HCT116 (cell line): ENCODE measurements around the gene SLC12A8. TPM values are rescaled to one million over a fixed set of nuclear protein-coding genes. Genes with fewer than 3 reads are reported as not detected.

Experiments
- ATAC-seq: fragments of 200-7000 bp; cut with Tn5 transposase; 2 replicates; pipeline ENCODE4 v1.9.1; 2020; ENCODE audit warnings: mild to moderate bottlenecking, moderate library complexity
- BruUV-seq: library from RNA; stranded (reverse); fragments of 400-500 nt; replicated peaks from 2 replicates; lab custom pipeline; 2021; lab: Mats Ljungman, UMichigan
- CTCF ChIA-PET: fragments of 300-600 bp; sonication (Branson Sonifier 250); formaldehyde crosslinking; loops from one replicate; lab custom pipeline; 2021; ENCODE audit warnings: antibody characterized with exemption; lab: Charles Lee
- POLR2A ChIA-PET: fragments of 300-600, 350-600 bp; sonication (Branson Sonifier 250); formaldehyde crosslinking; loops from one replicate; lab custom pipeline; 2021; ENCODE audit warnings: antibody characterized with exemption; lab: Charles Lee
- RAD21 ChIA-PET, 2 experiments: fragments of 300-600 bp; sonication (Branson Sonifier 250); formaldehyde crosslinking; loops; one replicate each; lab custom pipeline; 2023; ENCODE audit warnings: low total read pairs in 2 of 2; ENCODE audit not compliant: uncharacterized antibody in 2 of 2, unreplicated experiment in 2 of 2, low non-redundant PET in 1 of 2; lab: Charles Lee
- DNase-seq: peaks from one replicate; pipeline ENCODE4 v3.0.0-alpha.2; 2010; ENCODE audit warnings: low read depth, low spot score
- H2AFZ ChIP-seq: fragments of 200-600 bp; shearing (Covaris generic), sonication (generic); 2 replicates; pipeline ENCODE4 v1.6.1; 2017; ENCODE audit warnings: low read depth, mixed run types, mixed read lengths, antibody characterized with exemption, low read length; ENCODE audit not compliant: poor library complexity, severe bottlenecking
- H3K27ac ChIP-seq: 2 replicates; pipeline ENCODE4 v1.5.1; 2012; ENCODE audit warnings: low read depth, low read length
- H3K27me3 ChIP-seq: fragments of 200-600 bp; sonication (generic); 2 replicates; pipeline ENCODE4 v1.6.1; 2016; ENCODE audit warnings: mixed run types, low read length, mixed read lengths; ENCODE audit not compliant: insufficient read depth
- H3K36me3 ChIP-seq, 2 experiments: fragments of 200-500 bp in 1 of 2; fragments of 200-600 bp in 1 of 2; sonication (Bioruptor generic) in 1 of 2; sonication (generic) in 1 of 2; 2 replicates each; pipeline versions ENCODE4 v1.5.1 to v1.6.1; 2014 to 2016; ENCODE audit warnings: low read length in 2 of 2, inconsistent platforms in 1 of 2, mixed read lengths in 1 of 2, mixed run types in 1 of 2; ENCODE audit not compliant: insufficient read depth in 2 of 2, control insufficient read depth in 1 of 2
- H3K4me1 ChIP-seq, 2 experiments: fragments of 200-600 bp in 1 of 2; sonication (generic) in 1 of 2; 2 replicates each; pipeline versions ENCODE4 v1.5.1 to v1.6.1; 2012 to 2017; ENCODE audit warnings: low read length in 2 of 2, inconsistent platforms in 1 of 2, mild to moderate bottlenecking in 1 of 2, mixed read lengths in 1 of 2, mixed run types in 1 of 2, moderate library complexity in 1 of 2; ENCODE audit not compliant: insufficient read depth in 2 of 2, control insufficient read depth in 1 of 2
- H3K4me2 ChIP-seq: fragments of 200-600 bp; sonication (generic); 2 replicates; pipeline ENCODE4 v1.6.1; 2017; ENCODE audit warnings: mixed run types, low read length, mixed read lengths
- H3K4me3 ChIP-seq, 2 experiments: fragments of 200-600 bp in 1 of 2; sonication (generic) in 1 of 2; replicated peaks in 1 of 2; 2 replicates each; pipeline ENCODE4 v1.5.1; 2011 to 2016; ENCODE audit warnings: low read length in 2 of 2, control low read depth in 1 of 2, low read depth in 1 of 2, mild to moderate bottlenecking in 1 of 2, mixed read lengths in 1 of 2, mixed run types in 1 of 2
- H3K79me2 ChIP-seq: fragments of 200-600 bp; sonication (generic); 2 replicates; pipeline ENCODE4 v1.6.1; 2017; ENCODE audit warnings: mild to moderate bottlenecking, mixed run types, low read length, moderate library complexity, mixed read lengths; ENCODE audit not compliant: insufficient read depth
- H3K9ac ChIP-seq: fragments of 200-600 bp; sonication (generic); 2 replicates; pipeline ENCODE4 v1.6.1; 2016; ENCODE audit warnings: low read length, mixed read lengths
- H3K9me2 ChIP-seq: fragments of 200-600 bp; sonication (generic), shearing (Covaris generic); 2 replicates; pipeline ENCODE4 v1.6.1; 2017; ENCODE audit warnings: mixed run types, mild to moderate bottlenecking, moderate library complexity; ENCODE audit not compliant: insufficient read depth
- H3K9me3 ChIP-seq, 2 experiments: fragments of 200-500 bp in 1 of 2; fragments of 200-600 bp in 1 of 2; sonication (Bioruptor generic) in 1 of 2; sonication (generic) in 1 of 2; 2 replicates each; pipeline ENCODE4 v1.6.1; 2014 to 2017; ENCODE audit warnings: low read length in 2 of 2, mixed read lengths in 2 of 2, inconsistent platforms in 1 of 2, low read depth in 1 of 2, mild to moderate bottlenecking in 1 of 2, mixed run types in 1 of 2, moderate library complexity in 1 of 2; ENCODE audit not compliant: control insufficient read depth in 1 of 2, insufficient read depth in 1 of 2
- H4K20me1 ChIP-seq: fragments of 200-600 bp; sonication (generic), shearing (Covaris generic); 2 replicates; pipeline ENCODE4 v1.6.1; 2017; ENCODE audit warnings: mixed run types, mild to moderate bottlenecking, moderate library complexity; ENCODE audit not compliant: insufficient read depth
- CBX3 ChIP-seq: IDR thresholded peaks from 2 replicates; pipeline ENCODE4 v1.6.1; 2012; ENCODE audit warnings: low read depth
- CEBPB ChIP-seq: IDR thresholded peaks from 2 replicates; pipeline ENCODE4 v1.6.1; 2012; ENCODE audit warnings: low read depth
- ELF1 ChIP-seq: IDR thresholded peaks from 2 replicates; pipeline ENCODE4 v1.6.1; 2012; ENCODE audit warnings: low read depth, borderline replicate concordance
- EZH2 ChIP-seq: fragments of 200-600 bp; sonication (generic); IDR thresholded peaks from 2 replicates; pipeline ENCODE4 v1.6.1; 2017; ENCODE audit warnings: antibody characterized with exemption, mixed run types
- JUND ChIP-seq: IDR thresholded peaks from 2 replicates; pipeline ENCODE4 v1.6.1; 2012
- POLR2A ChIP-seq: IDR thresholded peaks from 2 replicates; pipeline ENCODE4 v1.7.0; 2011; ENCODE audit warnings: borderline replicate concordance; ENCODE audit not compliant: insufficient read depth, insufficient read length; ENCODE audit errors: extremely low read depth
- RAD21 ChIP-seq: IDR thresholded peaks from 2 replicates; pipeline ENCODE4 v1.6.1; 2012; ENCODE audit warnings: low read depth, mild to moderate bottlenecking
- SIN3A ChIP-seq: IDR thresholded peaks from 2 replicates; pipeline ENCODE4 v1.6.1; 2012; ENCODE audit warnings: low read depth
- SP1 ChIP-seq: IDR thresholded peaks from 2 replicates; pipeline ENCODE4 v1.6.1; 2012; ENCODE audit warnings: low read depth
- SRF ChIP-seq: IDR thresholded peaks from 2 replicates; pipeline ENCODE4 v1.6.1; 2012; ENCODE audit warnings: low read depth
- YY1 ChIP-seq: IDR thresholded peaks from 2 replicates; pipeline ENCODE4 v1.6.1; 2011; ENCODE audit warnings: low read length, low read depth, moderate library complexity, mild to moderate bottlenecking; ENCODE audit not compliant: insufficient replicate concordance; ENCODE audit errors: extremely low read depth
- ZNF274 ChIP-seq: fragments of 200-500 bp; sonication (Bioruptor generic); IDR thresholded peaks from 2 replicates; pipeline ENCODE4 v1.6.1; 2014; ENCODE audit warnings: mild to moderate bottlenecking, low read depth, low read length, inconsistent platforms
- intact Hi-C: fragments of 100-400 bp; cut with micrococcal nuclease; formaldehyde crosslinking; loops from 2 replicates; pipeline ENCODE4 v1.10.0; 2022
- total RNA-seq: library from RNA; stranded (reverse); gene quantifications from one replicate; pipeline ENCODE4 v1.2.1, GENCODE V29; 2021; ENCODE audit not compliant: unreplicated experiment
- TF ChIP-seq, protein P1 (sequence below): IDR thresholded peaks from 2 replicates; pipeline ENCODE4 v1.6.1; 2012
- TF ChIP-seq, protein P2 (sequence below): IDR thresholded peaks from 2 replicates; pipeline ENCODE4 v1.6.1; 2012
- TF ChIP-seq, protein P3 (sequence below): IDR thresholded peaks from 2 replicates; pipeline ENCODE4 v1.6.1; 2012; ENCODE audit warnings: low read depth

The SLC12A8 gene
- total RNA-seq, 1 experiment from 2014 or later, result 19.9 TPM

DNA sequence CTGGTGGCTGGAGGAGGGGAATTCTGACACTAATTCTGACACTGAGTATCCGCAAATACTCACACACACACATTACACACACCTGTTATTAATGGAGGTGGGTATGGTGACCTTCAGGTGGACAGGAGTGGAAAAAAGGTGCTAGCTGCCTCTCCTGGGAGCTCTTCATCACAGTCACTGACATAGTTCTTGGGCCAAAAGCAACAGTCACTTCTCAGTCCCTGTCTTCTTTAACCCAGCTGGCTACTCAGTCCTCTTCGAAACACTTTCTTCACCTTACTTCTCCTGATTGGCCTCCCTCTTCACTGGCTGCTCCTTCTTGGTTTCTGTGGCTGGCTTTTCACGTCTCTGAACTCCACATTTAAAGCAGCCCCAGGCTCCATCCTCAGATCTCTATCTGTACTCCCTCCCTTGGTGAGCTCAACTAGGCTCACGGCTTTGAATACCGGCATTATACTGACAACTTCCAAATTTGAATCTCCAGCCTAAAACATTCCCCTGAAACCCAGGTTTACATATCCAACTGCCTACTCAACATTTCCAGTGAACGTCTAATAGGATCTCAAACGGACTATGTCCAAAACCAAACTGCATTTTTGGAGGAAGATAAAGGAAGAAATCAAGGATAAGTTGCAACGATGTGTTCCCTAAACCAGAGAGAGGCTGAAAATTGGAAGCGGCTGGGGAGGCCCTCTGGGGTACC, 103.6 kb downstream of the SLC12A8 start:
- no peak for DNase-seq
- Histone ChIP-seq H3K4me3 (no peak overlapping the region), H3K36me3 (0 out of 4 replicates have a peak, but pooled peaks cover 0 to 6% of the 10 kb centered on the region in 2 experiments), H2AFZ (no peak overlapping the region), H3K4me2 (no peak overlapping the region), H3K9me3 (no peaks in the 10 kb centered on the region), H3K27me3 (no peaks in the 10 kb centered on the region), H3K4me1 (peaks cover 5 to 23% of the 10 kb centered on the region in 2 experiments), H3K79me2 (no peaks in the 10 kb centered on the region)
- ChIA-PET RAD21 (no interaction called here), POLR2A (no interaction called here)
- no TSS peak for BruUV-seq
- ATAC-seq, result no peak
- TF ChIP-seq POLR2A (no peak), CBX3 (no peak), JUND (no peak), CEBPB (no peak)
- TF ChIP-seq, all 23 proteins: peak for 0
- CTCF ChIA-PET, result no interaction called here
- no peaks in the 10 kb centered on the region for H4K20me1 ChIP-seq
- H3K9me2 ChIP-seq, result no peaks in the 10 kb centered on the region
- no peak overlapping the region for H3K9ac ChIP-seq
- no peak overlapping the region for H3K27ac ChIP-seq
- intact Hi-C loops, result no loop called here

DNA sequence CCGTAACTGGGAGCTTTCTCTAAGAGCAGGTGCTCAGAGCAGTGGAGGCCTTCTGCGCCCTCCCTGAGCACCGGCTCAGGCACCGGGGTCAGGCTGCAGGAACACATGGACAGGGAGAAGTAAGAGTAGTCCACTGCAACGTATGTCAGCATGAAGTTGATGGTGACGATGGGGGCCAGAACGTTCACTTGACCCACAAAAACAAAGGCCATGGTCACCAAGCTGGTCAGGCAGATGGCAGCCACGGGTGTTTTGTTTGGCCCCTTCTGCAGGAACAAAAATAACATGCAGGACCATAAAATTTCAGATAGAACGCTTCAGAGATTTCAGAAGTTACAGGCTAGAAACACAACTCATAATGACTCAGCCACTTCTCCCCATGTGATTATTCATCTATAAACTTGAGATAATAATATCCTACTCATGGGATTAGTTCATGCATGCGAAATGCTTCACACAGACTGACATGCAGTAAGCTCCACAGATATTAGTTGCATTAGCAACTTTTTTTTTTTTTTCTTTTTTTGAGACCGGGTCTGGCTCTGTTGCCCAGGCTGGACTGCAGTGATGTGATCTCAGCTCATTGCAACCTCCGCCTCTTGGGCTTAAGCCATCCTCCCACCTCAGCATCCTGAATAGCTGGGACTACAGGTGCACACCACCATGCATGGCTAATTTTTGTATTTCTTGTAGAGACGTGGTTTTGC, 104.5 kb downstream of the SLC12A8 start:
- no TSS peak for BruUV-seq
- ATAC-seq, result no peak
- DNase-seq, result no peak
- Histone ChIP-seq H3K36me3 (0 out of 4 replicates have a peak, but pooled peaks cover 0 to 6% of the 10 kb centered on the region in 2 experiments), H3K9me2 (no peaks in the 10 kb centered on the region), H3K9ac (no peak overlapping the region), H3K79me2 (no peaks in the 10 kb centered on the region), H3K4me3 (no peak overlapping the region), H3K27me3 (no peaks in the 10 kb centered on the region), H3K27ac (no peak overlapping the region), H3K4me2 (no peak overlapping the region), H3K9me3 (no peaks in the 10 kb centered on the region), H4K20me1 (no peaks in the 10 kb centered on the region), H3K4me1 (peaks cover 5 to 23% of the 10 kb centered on the region in 2 experiments), H2AFZ (no peak overlapping the region)
- ChIA-PET RAD21 (no interaction called here), POLR2A (no interaction called here), CTCF (no interaction called here)
- TF ChIP-seq, protein P1, sequence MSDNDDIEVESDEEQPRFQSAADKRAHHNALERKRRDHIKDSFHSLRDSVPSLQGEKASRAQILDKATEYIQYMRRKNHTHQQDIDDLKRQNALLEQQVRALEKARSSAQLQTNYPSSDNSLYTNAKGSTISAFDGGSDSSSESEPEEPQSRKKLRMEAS, result no peak
- TF ChIP-seq ZNF274 (no peak), RAD21 (no peak), ELF1 (no peak), SRF (no peak), SP1 (no peak), POLR2A (no peak), EZH2 (no peak), YY1 (no peak), SIN3A (no peak), JUND (no peak), CEBPB (no peak)
- TF ChIP-seq, protein P2, sequence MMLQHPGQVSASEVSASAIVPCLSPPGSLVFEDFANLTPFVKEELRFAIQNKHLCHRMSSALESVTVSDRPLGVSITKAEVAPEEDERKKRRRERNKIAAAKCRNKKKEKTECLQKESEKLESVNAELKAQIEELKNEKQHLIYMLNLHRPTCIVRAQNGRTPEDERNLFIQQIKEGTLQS, result no peak
- TF ChIP-seq, protein P3, sequence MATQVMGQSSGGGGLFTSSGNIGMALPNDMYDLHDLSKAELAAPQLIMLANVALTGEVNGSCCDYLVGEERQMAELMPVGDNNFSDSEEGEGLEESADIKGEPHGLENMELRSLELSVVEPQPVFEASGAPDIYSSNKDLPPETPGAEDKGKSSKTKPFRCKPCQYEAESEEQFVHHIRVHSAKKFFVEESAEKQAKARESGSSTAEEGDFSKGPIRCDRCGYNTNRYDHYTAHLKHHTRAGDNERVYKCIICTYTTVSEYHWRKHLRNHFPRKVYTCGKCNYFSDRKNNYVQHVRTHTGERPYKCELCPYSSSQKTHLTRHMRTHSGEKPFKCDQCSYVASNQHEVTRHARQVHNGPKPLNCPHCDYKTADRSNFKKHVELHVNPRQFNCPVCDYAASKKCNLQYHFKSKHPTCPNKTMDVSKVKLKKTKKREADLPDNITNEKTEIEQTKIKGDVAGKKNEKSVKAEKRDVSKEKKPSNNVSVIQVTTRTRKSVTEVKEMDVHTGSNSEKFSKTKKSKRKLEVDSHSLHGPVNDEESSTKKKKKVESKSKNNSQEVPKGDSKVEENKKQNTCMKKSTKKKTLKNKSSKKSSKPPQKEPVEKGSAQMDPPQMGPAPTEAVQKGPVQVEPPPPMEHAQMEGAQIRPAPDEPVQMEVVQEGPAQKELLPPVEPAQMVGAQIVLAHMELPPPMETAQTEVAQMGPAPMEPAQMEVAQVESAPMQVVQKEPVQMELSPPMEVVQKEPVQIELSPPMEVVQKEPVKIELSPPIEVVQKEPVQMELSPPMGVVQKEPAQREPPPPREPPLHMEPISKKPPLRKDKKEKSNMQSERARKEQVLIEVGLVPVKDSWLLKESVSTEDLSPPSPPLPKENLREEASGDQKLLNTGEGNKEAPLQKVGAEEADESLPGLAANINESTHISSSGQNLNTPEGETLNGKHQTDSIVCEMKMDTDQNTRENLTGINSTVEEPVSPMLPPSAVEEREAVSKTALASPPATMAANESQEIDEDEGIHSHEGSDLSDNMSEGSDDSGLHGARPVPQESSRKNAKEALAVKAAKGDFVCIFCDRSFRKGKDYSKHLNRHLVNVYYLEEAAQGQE, result no peak
- intact Hi-C loops, result no loop called here
